ENCODE results near the gene FAM222A.

DNA sequence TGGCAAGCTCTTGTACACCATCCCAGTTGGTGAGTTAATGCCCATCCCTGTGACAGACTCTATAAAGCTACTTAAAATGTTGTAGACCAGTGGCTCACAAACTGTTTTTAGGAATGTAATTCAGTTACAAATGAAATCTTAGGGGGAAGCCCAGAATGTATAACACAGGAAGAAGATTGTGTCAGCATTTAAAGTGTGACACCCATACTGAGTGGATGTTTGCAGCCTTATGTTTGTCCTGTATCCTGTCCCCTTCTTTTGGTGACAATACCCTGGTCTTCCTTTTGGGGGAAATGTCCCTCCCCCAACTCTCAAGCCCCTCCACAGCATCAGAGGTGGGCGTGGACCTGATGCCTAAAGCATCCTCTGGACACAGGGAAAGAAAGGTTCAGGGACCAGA is 47.6 kb upstream of the FAM222A start:
- TF ChIP-seq, protein P1, sequence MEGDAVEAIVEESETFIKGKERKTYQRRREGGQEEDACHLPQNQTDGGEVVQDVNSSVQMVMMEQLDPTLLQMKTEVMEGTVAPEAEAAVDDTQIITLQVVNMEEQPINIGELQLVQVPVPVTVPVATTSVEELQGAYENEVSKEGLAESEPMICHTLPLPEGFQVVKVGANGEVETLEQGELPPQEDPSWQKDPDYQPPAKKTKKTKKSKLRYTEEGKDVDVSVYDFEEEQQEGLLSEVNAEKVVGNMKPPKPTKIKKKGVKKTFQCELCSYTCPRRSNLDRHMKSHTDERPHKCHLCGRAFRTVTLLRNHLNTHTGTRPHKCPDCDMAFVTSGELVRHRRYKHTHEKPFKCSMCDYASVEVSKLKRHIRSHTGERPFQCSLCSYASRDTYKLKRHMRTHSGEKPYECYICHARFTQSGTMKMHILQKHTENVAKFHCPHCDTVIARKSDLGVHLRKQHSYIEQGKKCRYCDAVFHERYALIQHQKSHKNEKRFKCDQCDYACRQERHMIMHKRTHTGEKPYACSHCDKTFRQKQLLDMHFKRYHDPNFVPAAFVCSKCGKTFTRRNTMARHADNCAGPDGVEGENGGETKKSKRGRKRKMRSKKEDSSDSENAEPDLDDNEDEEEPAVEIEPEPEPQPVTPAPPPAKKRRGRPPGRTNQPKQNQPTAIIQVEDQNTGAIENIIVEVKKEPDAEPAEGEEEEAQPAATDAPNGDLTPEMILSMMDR (tag by site-specific recombination; IDR thresholded peaks at IDR 0.05) = no peak
- TF ChIP-seq HOXA7 (CRISPR knock-in tag; IDR thresholded peaks at IDR 0.05; ENCODE audit: borderline replicate concordance) (no peak), ZNF404 (tag by site-specific recombination; IDR thresholded peaks at IDR 0.05) (no peak), SP3 (tag by site-specific recombination; IDR thresholded peaks at IDR 0.05) (no peak), ZFHX2 (tag by site-specific recombination; conservative IDR thresholded peaks at IDR 0.05) (no peak), ZNF184 (tag by site-specific recombination; IDR thresholded peaks at IDR 0.05) (no peak), ZNF148 (tag by site-specific recombination; IDR thresholded peaks at IDR 0.05; ENCODE audit: borderline replicate concordance) (no peak)

Measured in HEK293 (cell line).